Astrocyte of the spinal cord (primary cell): Measurements from ENCODE around the gene PMPCA.

Experiments used
- DNase-seq: peaks from one replicate; pipeline ENCODE4 v3.0.0; 2011; ENCODE audit warnings: low read depth, low spot score
- H3K4me3 ChIP-seq: 2 replicates; pipeline ENCODE4 v1.5.1; 2011; ENCODE audit warnings: low read depth, mild to moderate bottlenecking, low read length, moderate library complexity
- in situ Hi-C: cut with HindIII; loops from 2 replicates; pipeline ENCODE4 v1.10.0; 2017; ENCODE audit warnings: low sequenced_read_pairs
- TF ChIP-seq, protein P1 (sequence below): IDR thresholded peaks from 2 replicates; pipeline ENCODE4 v1.5.1; 2012; ENCODE audit warnings: low read depth, mild to moderate bottlenecking, low read length, inconsistent platforms

Gene PMPCA

DNA sequence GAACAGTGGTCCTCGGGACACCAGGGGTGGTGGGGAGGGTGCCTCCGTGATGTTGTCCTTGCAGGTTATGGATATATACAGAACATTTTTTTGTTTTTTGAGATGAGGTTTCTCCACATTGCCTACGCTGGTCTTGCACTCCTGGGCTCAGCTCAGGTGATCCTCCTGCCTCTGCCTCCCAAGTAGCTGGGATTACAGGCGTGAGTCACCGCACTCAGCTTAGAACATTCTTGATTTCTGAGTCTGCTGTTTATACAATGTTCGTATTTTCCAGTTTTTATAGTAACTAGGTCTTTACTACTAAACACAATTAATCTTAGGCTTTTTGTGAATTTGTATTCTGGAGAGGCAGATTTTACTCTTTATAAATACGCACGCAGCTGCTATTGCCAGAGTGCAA, 6.0 kb downstream of the PMPCA start:
- H3K4me3 ChIP-seq: no peak overlapping the region
- TF ChIP-seq, protein P1, sequence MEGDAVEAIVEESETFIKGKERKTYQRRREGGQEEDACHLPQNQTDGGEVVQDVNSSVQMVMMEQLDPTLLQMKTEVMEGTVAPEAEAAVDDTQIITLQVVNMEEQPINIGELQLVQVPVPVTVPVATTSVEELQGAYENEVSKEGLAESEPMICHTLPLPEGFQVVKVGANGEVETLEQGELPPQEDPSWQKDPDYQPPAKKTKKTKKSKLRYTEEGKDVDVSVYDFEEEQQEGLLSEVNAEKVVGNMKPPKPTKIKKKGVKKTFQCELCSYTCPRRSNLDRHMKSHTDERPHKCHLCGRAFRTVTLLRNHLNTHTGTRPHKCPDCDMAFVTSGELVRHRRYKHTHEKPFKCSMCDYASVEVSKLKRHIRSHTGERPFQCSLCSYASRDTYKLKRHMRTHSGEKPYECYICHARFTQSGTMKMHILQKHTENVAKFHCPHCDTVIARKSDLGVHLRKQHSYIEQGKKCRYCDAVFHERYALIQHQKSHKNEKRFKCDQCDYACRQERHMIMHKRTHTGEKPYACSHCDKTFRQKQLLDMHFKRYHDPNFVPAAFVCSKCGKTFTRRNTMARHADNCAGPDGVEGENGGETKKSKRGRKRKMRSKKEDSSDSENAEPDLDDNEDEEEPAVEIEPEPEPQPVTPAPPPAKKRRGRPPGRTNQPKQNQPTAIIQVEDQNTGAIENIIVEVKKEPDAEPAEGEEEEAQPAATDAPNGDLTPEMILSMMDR: no peak
- DNase-seq: no peak
- in situ Hi-C loops: no loop called here

DNA sequence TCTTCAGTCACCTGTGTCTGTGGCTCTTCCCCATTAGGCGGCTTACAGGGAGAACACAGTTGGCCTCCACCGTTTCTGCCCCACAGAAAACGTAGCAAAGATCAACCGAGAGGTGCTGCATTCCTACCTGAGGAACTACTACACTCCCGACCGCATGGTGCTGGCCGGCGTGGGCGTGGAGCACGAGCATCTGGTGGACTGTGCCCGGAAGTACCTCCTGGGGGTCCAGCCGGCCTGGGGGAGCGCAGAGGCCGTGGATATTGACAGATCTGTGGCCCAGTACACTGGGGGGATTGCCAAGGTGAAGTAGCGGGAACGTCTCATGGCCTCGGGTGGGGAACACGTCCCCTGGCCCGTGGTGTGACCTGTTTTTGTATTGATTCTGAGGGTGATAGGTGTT, 6.5 kb downstream of the PMPCA start:
- no peak overlapping the region for H3K4me3 ChIP-seq
- in situ Hi-C loops: no loop called here
- TF ChIP-seq, protein P1: no peak

DNA sequence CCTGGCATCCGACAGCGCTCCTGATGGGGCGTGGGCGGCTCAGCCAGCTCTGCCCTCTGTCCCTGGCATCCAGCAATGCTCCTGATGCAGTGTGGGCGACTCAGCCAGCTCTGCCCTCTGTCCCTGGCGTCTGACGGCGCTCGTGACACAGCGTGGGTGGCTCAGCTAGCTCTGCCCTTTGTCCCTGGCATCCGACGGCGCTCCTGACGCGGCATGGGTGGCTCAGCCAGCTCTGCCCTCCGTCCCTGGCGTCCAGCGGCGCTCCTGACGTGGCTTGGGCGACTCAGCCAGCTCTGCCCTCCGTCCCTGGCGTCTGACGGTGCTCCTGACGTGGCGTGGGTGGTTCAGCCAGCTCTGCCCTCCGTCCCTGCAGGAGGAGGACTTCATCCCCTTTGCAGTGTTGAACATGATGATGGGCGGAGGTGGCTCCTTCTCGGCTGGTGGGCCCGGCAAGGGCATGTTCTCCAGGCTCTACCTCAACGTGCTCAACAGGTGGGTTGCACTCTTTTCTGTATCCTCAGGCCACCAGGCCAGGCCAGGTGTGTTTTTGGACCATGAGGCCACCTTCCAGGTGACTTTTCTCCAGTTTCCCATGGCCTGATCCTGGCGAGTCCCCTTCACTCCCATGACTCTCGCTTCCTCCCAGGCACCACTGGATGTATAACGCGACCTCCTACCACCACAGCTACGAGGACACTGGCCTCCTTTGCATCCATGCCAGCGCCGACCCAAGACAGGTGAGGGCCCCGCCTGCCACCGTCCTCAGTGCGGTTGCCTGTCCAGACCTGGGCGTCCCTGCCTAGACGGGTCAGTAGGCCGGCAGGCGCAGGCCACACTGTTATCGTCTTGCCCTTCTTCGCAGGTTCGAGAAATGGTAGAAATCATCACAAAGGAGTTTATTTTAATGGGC, 8.0 kb downstream of the PMPCA start:
- in situ Hi-C loops: no loop called here

More for the DNA sequence above, 6.5 kb downstream of the PMPCA start:
- no peak for DNase-seq

DNA sequence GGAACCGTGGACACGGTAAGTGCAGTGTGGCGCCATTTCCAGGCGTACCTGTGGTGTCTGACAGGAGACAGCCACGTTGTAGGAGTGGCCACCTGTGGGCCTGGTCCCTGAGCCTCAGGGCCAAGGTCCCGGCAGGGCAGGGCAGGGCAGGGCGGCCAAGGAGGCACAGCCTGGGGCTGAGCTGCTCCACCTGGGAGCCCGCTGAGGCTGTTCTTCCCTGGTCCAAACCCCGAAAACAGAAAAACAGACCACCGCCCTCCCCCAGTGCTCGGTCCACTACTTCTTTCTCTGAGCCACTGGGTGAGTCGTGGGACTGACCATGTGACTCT, 8.6 kb downstream of the PMPCA start:
- DNase-seq: no peak
- no peak overlapping the region for H3K4me3 ChIP-seq
- in situ Hi-C loops: no loop called here

More for the DNA sequence above, 8.0 kb downstream of the PMPCA start:
- DNase-seq: no peak
- TF ChIP-seq, protein P1: no peak
- no peak overlapping the region for H3K4me3 ChIP-seq

DNA sequence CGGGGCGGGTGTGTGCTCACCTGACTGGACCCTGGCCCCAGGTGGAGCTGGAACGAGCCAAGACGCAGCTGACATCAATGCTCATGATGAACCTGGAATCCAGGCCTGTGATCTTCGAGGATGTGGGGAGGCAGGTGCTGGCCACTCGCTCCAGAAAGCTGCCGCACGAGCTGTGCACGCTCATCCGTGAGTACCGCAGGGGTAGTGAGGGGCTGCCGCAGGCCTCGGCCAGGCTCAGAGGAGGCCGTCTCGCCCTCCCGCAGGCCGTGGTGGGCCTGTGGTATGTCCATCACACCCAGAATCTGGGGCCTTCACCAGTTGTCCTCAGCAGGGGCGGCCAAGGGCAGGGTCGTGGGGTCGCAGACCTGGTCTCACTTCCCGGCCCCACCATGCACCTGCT, 11.3 kb downstream of the PMPCA start:
- TF ChIP-seq, protein P1: no peak
- in situ Hi-C loops: no loop called here
- DNase-seq: no peak
- H3K4me3 ChIP-seq: no peak overlapping the region

More for the DNA sequence above, 8.6 kb downstream of the PMPCA start:
- TF ChIP-seq, protein P1: no peak

DNA sequence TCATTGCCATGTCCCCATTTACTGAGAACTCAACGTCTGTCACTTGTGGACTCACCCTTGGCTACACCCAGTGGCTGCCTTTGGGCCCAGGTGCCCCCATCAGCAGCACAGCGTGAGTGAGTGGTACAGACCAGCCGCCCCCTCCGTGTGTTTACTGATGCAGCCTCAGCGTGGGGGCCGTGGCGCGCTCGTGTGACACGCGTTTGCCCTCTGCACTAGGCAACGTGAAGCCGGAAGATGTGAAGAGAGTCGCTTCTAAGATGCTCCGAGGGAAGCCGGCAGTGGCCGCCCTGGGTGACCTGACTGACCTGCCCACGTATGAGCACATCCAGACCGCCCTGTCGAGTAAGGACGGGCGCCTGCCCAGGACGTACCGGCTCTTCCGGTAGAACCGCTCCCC, 12.4 kb downstream of the PMPCA start:
- DNase-seq: no peak
- no peak overlapping the region for H3K4me3 ChIP-seq
- in situ Hi-C loops: no loop called here
- TF ChIP-seq, protein P1: no peak
